ENCODE results near the gene RPL13. TPM values are rescaled to one million over a fixed set of nuclear protein-coding genes. Genes with fewer than 3 reads are reported as not detected.

The RPL13 gene
- total and polyA plus RNA-seq, 4 donors, result 699 to 2,663 (median 1,571) TPM

GRCh38 chr16:89562939-89563338 is 2.5 kb downstream of the RPL13 start:
- TF ChIP-seq REST (IDR thresholded peaks at IDR 0.05), result no peak
- TF ChIP-seq JUND (IDR thresholded peaks at IDR 0.05), result no peak
- TF ChIP-seq RAD21 (IDR thresholded peaks at IDR 0.05), result no peak
- no peak for TF ChIP-seq YY1 (IDR thresholded peaks at IDR 0.05)
- no peak for TF ChIP-seq TAF1 (conservative IDR thresholded peaks at IDR 0.05)
- TF ChIP-seq HNF4A (conservative IDR thresholded peaks at IDR 0.05), result no peak
- no peak for TF ChIP-seq GABPA (IDR thresholded peaks at IDR 0.05 in 1 of 2, conservative IDR thresholded peaks at IDR 0.05 in 1 of 2)
- no peak for TF ChIP-seq CTCF (IDR thresholded peaks at IDR 0.05; ENCODE audit: low read depth, low read length, missing input control)
- no peak for TF ChIP-seq NR2F2 (IDR thresholded peaks at IDR 0.05)
- TF ChIP-seq FOXA1 (IDR thresholded peaks at IDR 0.05), result no peak
- no peak for TF ChIP-seq EGR1 (IDR thresholded peaks at IDR 0.05; ENCODE audit: low read depth in 2 of 2)
- no peak for TF ChIP-seq ATF3 (IDR thresholded peaks at IDR 0.05)
- TF ChIP-seq FOXA2 (IDR thresholded peaks at IDR 0.05), result no peak
- TF ChIP-seq HNF4G (IDR thresholded peaks at IDR 0.05), result no peak
- no peak for TF ChIP-seq ZBTB33 (IDR thresholded peaks at IDR 0.05)
- TF ChIP-seq MAX (IDR thresholded peaks at IDR 0.05), result no peak
- H3K9me3 ChIP-seq (ENCODE audit: control insufficient read depth in 4 of 4, low read length in 3 of 4), result no peaks in the 10 kb centered on the region
- WGBS, result 89% methylated on average over 12 of the region's 12 CpGs
- no peak overlapping the region for H3K9ac ChIP-seq (ENCODE audit: low read depth in 1 of 2, low read length in 2 of 2)
- no peaks in the 10 kb centered on the region for H3K27me3 ChIP-seq (ENCODE audit: control insufficient read depth in 4 of 4, insufficient read depth in 4 of 4, low read length in 3 of 4)
- no peak overlapping the region for H3K4me3 ChIP-seq (ENCODE audit: low read depth in 1 of 3, low read length in 3 of 3)
- peaks cover 7 to 26% (median 23%) of the 10 kb centered on the region in 4 donors for H3K36me3 ChIP-seq (ENCODE audit: control insufficient read depth in 4 of 4, insufficient read depth in 3 of 4, low read depth in 1 of 4, low read length in 3 of 4)
- no peak overlapping the region for H3K27ac ChIP-seq (ENCODE audit: low read depth in 1 of 2, low read length in 2 of 2)
- DNase-seq (ENCODE audit: low spot score), result no peak
- H3K4me1 ChIP-seq (ENCODE audit: control insufficient read depth in 4 of 4, insufficient read depth in 4 of 4, low read length in 3 of 4), result peaks cover 9 to 51% (median 32%) of the 10 kb centered on the region in 4 donors
